ENCODE results near the gene CROCC.

Gene CROCC

GRCh38 chr1:16992675-16993074 lies 70.9 kb downstream of the CROCC start:
- TF ChIP-seq, protein P1, sequence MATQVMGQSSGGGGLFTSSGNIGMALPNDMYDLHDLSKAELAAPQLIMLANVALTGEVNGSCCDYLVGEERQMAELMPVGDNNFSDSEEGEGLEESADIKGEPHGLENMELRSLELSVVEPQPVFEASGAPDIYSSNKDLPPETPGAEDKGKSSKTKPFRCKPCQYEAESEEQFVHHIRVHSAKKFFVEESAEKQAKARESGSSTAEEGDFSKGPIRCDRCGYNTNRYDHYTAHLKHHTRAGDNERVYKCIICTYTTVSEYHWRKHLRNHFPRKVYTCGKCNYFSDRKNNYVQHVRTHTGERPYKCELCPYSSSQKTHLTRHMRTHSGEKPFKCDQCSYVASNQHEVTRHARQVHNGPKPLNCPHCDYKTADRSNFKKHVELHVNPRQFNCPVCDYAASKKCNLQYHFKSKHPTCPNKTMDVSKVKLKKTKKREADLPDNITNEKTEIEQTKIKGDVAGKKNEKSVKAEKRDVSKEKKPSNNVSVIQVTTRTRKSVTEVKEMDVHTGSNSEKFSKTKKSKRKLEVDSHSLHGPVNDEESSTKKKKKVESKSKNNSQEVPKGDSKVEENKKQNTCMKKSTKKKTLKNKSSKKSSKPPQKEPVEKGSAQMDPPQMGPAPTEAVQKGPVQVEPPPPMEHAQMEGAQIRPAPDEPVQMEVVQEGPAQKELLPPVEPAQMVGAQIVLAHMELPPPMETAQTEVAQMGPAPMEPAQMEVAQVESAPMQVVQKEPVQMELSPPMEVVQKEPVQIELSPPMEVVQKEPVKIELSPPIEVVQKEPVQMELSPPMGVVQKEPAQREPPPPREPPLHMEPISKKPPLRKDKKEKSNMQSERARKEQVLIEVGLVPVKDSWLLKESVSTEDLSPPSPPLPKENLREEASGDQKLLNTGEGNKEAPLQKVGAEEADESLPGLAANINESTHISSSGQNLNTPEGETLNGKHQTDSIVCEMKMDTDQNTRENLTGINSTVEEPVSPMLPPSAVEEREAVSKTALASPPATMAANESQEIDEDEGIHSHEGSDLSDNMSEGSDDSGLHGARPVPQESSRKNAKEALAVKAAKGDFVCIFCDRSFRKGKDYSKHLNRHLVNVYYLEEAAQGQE (IDR thresholded peaks at IDR 0.05; ENCODE audit: insufficient read depth in 1 of 2, low read depth in 2 of 2, low read length in 2 of 2) = no peak
- TF ChIP-seq TAF1 (IDR thresholded peaks at IDR 0.05; ENCODE audit: borderline replicate concordance, insufficient read depth, low read length) (no peak), POLR2AphosphoS5 (IDR thresholded peaks at IDR 0.05; ENCODE audit: low read depth, low read length) (no peak), SIN3A (IDR thresholded peaks at IDR 0.05; ENCODE audit: borderline replicate concordance, insufficient read depth, low read length) (no peak), FOXP2 (optimal IDR thresholded peaks at IDR 0.05; ENCODE audit: borderline replicate concordance, extremely low read depth, extremely low read length, insufficient read depth) (no peak)

DNA sequence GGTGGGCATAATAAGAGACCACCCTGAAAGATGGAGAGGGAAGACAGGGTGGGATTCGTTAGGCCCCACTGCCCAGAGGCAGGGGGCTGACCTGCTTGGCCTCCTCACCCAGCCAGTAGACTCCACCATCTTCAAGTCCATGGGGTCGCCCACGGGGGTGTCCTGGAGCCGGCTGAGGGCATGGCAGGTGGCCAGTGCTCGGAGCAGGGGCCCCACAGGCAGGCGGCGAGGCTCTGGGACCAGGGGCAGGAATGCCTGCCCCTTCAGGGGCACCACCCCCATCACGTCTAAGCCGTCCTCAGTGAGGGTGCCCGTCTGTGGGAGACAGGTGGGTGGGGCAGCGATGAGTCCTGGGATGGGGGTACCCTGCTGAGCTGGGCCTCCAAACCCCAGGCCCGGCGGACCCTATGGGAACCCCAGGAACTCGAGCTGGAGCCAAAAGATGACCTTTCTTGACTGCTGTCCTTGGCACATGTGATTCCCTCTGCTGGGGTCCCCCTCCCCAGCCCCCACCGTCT lies 71.8 kb downstream of the CROCC start:
- TF ChIP-seq FOXP2 (optimal IDR thresholded peaks at IDR 0.05; ENCODE audit: borderline replicate concordance, extremely low read depth, extremely low read length, insufficient read depth) (no peak), SIN3A (IDR thresholded peaks at IDR 0.05; ENCODE audit: borderline replicate concordance, insufficient read depth, low read length) (no peak)

DNA sequence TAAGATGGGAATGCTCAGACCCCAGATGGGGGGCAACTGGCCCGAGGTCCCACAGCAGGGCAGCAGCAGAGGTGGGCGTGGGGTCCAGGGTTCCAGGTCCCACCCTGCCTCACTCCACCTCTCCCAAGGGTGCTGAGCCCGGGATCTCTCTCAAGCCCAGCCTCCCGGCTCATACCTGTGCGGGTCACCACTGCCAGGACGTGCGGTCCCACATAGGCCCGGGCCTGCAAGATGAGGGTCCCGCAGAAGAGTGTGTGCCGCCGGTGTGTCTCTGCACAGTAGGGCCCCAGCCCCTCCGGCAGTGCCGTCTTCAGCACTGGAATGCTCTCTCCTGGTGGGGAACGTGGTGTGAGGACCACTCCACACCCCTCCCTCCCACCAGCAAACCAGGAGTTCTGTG lies 75.1 kb downstream of the CROCC start:
- TF ChIP-seq POLR2AphosphoS5 (IDR thresholded peaks at IDR 0.05; ENCODE audit: low read depth, low read length) = no peak
- no peak for TF ChIP-seq FOXP2 (optimal IDR thresholded peaks at IDR 0.05; ENCODE audit: borderline replicate concordance, extremely low read depth, extremely low read length, insufficient read depth)
- TF ChIP-seq TAF1 (IDR thresholded peaks at IDR 0.05; ENCODE audit: borderline replicate concordance, insufficient read depth, low read length) = no peak
- TF ChIP-seq, protein P1 (IDR thresholded peaks at IDR 0.05; ENCODE audit: insufficient read depth in 1 of 2, low read depth in 2 of 2, low read length in 2 of 2) = no peak
- no peak for TF ChIP-seq SIN3A (IDR thresholded peaks at IDR 0.05; ENCODE audit: borderline replicate concordance, insufficient read depth, low read length)

DNA sequence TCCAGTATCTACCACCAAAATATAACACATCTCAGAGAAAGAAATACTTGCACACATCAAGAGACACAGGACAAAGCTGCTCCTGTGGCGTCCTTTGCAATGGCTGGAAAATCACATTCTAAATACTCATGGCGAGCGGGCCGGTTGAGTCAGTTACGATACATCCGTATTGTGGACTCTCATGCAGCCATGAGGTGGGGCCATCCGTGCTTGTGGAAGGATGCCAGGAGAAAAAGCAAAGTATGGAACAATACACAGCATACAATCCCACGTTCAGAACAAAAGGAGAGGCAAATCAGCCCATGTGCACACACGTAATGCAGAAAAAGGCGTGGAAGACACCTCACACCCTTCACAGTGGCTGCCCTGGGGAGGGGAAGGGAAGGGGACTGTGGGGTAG lies 76.9 kb downstream of the CROCC start:
- TF ChIP-seq POLR2AphosphoS5 (IDR thresholded peaks at IDR 0.05; ENCODE audit: low read depth, low read length) (no peak), TAF1 (IDR thresholded peaks at IDR 0.05; ENCODE audit: borderline replicate concordance, insufficient read depth, low read length) (no peak), SIN3A (IDR thresholded peaks at IDR 0.05; ENCODE audit: borderline replicate concordance, insufficient read depth, low read length) (no peak), FOXP2 (optimal IDR thresholded peaks at IDR 0.05; ENCODE audit: borderline replicate concordance, extremely low read depth, extremely low read length, insufficient read depth) (no peak)
- TF ChIP-seq, protein P1 (IDR thresholded peaks at IDR 0.05; ENCODE audit: insufficient read depth in 1 of 2, low read depth in 2 of 2, low read length in 2 of 2) = no peak

- TF ChIP-seq TAF1 (IDR thresholded peaks at IDR 0.05; ENCODE audit: borderline replicate concordance, insufficient read depth, low read length) (no peak), SIN3A (IDR thresholded peaks at IDR 0.05; ENCODE audit: borderline replicate concordance, insufficient read depth, low read length) (no peak), FOXP2 (optimal IDR thresholded peaks at IDR 0.05; ENCODE audit: borderline replicate concordance, extremely low read depth, extremely low read length, insufficient read depth) (no peak), POLR2AphosphoS5 (IDR thresholded peaks at IDR 0.05; ENCODE audit: low read depth, low read length) (no peak)
- TF ChIP-seq, protein P1 (IDR thresholded peaks at IDR 0.05; ENCODE audit: insufficient read depth in 1 of 2, low read depth in 2 of 2, low read length in 2 of 2) = no peak
Observed at GRCh38 chr1:16999863-17000262, 78.1 kb downstream of the CROCC start.

Data from PFSK-1 (cell line).